Endothelial cell (in vitro differentiated cells): Measurements from ENCODE around the gene DRC3. TPM values are rescaled to one million over a fixed set of nuclear protein-coding genes. Genes with fewer than 3 reads are reported as not detected.

ENCODE experiments used
- DNase-seq: peaks from one replicate; pipeline ENCODE4 v3.0.0; 2021; ENCODE audit warnings: low spot score
- H3K27ac Mint-ChIP-seq: one replicate; pipeline ENCODE4 v1.8.0; 2021; ENCODE audit warnings: mixed read lengths, inconsistent platforms; ENCODE audit not compliant: unreplicated experiment
- H3K27me3 Mint-ChIP-seq: one replicate; pipeline ENCODE4 v1.8.0; 2021; ENCODE audit warnings: mild to moderate bottlenecking, moderate library complexity, mixed read lengths, inconsistent platforms; ENCODE audit not compliant: unreplicated experiment
- H3K36me3 Mint-ChIP-seq: one replicate; pipeline ENCODE4 v1.8.0; 2021; ENCODE audit warnings: mild to moderate bottlenecking, low read depth, mixed read lengths, inconsistent platforms; ENCODE audit not compliant: unreplicated experiment
- H3K4me1 Mint-ChIP-seq: one replicate; pipeline ENCODE4 v1.8.0; 2021; ENCODE audit warnings: mild to moderate bottlenecking, mixed read lengths, inconsistent platforms; ENCODE audit not compliant: unreplicated experiment
- H3K4me3 Mint-ChIP-seq: one replicate; pipeline ENCODE4 v1.8.0; 2021; ENCODE audit warnings: mild to moderate bottlenecking, mixed read lengths, inconsistent platforms; ENCODE audit not compliant: unreplicated experiment
- H3K9me3 Mint-ChIP-seq: one replicate; pipeline ENCODE4 v1.8.0; 2021; ENCODE audit warnings: mixed read lengths, inconsistent platforms; ENCODE audit not compliant: unreplicated experiment
- CTCF ChIP-seq: fragments of 200-600 bp; sonication (generic); IDR thresholded peaks from one replicate; pipeline ENCODE4 v1.5.0; 2021; ENCODE audit warnings: antibody characterized with exemption; ENCODE audit not compliant: unreplicated experiment
- total RNA-seq: library from RNA; stranded (reverse); fragmentation: NEBNext Ultra II Directional; extraction: Animal tissue kit (Norgen Biotek cat#: 25700); gene quantifications from one replicate; pipeline ENCODE4 v1.2.1, GENCODE V29; 2021; ENCODE audit not compliant: unreplicated experiment

DRC3 gene
- total RNA-seq, 1 donor from 2014 or later: 4.3 TPM

GRCh38 chr17:17959520-17960361, 12.9 kb upstream of the DRC3 start:
- H3K4me3 Mint-ChIP-seq: no peak overlapping the region
- peaks cover 3% of the 10 kb centered on the region for H3K36me3 Mint-ChIP-seq
- H3K9me3 Mint-ChIP-seq: no peaks in the 10 kb centered on the region
- H3K27me3 Mint-ChIP-seq: no peaks in the 10 kb centered on the region
- peaks cover 8% of the 10 kb centered on the region for H3K4me1 Mint-ChIP-seq
- no peak for TF ChIP-seq CTCF
- DNase-seq: no peak
- no peak overlapping the region for H3K27ac Mint-ChIP-seq

GRCh38 chr17:17960500-17961030, 12.1 kb upstream of the DRC3 start:
- Mint-ChIP-seq H3K36me3 (no peaks in the 10 kb centered on the region), H3K27me3 (no peaks in the 10 kb centered on the region), H3K4me1 (peaks cover 16% of the 10 kb centered on the region), H3K9me3 (no peaks in the 10 kb centered on the region), H3K27ac (no peak overlapping the region), H3K4me3 (no peak overlapping the region)
- no peak for TF ChIP-seq CTCF
- no peak for DNase-seq

GRCh38 chr17:17963066-17963465, 9.6 kb upstream of the DRC3 start:
- no peak for DNase-seq
- H3K4me1 Mint-ChIP-seq: peaks cover 21% of the 10 kb centered on the region
- TF ChIP-seq CTCF: no peak
- H3K36me3 Mint-ChIP-seq: no peaks in the 10 kb centered on the region
- no peak overlapping the region for H3K4me3 Mint-ChIP-seq
- no peaks in the 10 kb centered on the region for H3K9me3 Mint-ChIP-seq
- peaks cover 1% of the 10 kb centered on the region for H3K27me3 Mint-ChIP-seq
- no peak overlapping the region for H3K27ac Mint-ChIP-seq

GRCh38 chr17:17963694-17964436, 8.8 kb upstream of the DRC3 start:
- no peak overlapping the region for H3K4me3 Mint-ChIP-seq
- H3K27ac Mint-ChIP-seq: no peak overlapping the region
- H3K9me3 Mint-ChIP-seq: no peaks in the 10 kb centered on the region

More at GRCh38 chr17:17963694-17964436, 8.8 kb upstream of the DRC3 start:
- no peak for TF ChIP-seq CTCF
- DNase-seq: no peak
- Mint-ChIP-seq H3K4me1 (peaks cover 21% of the 10 kb centered on the region), H3K27me3 (peaks cover 1% of the 10 kb centered on the region), H3K36me3 (no peaks in the 10 kb centered on the region)
